Calu3 (cell line): ENCODE measurements around the gene LILRA1. TPM values are rescaled to one million over a fixed set of nuclear protein-coding genes. Genes with fewer than 3 reads are reported as not detected.
"Not testable (repeated sequence)": the region's sequence is repeated elsewhere in the genome, so short reads cannot be mapped to it uniquely, and the experiment has no call there.

Experiments used
- BruUV-seq: library from RNA; stranded (reverse); fragments of 400-500 nt; replicated peaks from 2 replicates; lab custom pipeline; 2021; lab: Mats Ljungman, UMichigan
- CTCF ChIA-PET: fragments of 300-600 bp; sonication (Branson Sonifier 250); formaldehyde crosslinking; loops from one replicate; lab custom pipeline; 2022; ENCODE audit warnings: antibody characterized with exemption; lab: Charles Lee
- DNase-seq: peaks from one replicate; pipeline ENCODE4 v3.0.0; 2022
- H3K27ac Mint-ChIP-seq: one replicate; pipeline ENCODE4 v1.8.0; 2022; ENCODE audit warnings: mixed read lengths; ENCODE audit not compliant: unreplicated experiment
- H3K27me3 Mint-ChIP-seq: one replicate; pipeline ENCODE4 v1.8.0; 2022; ENCODE audit warnings: mixed read lengths; ENCODE audit not compliant: unreplicated experiment
- H3K36me3 Mint-ChIP-seq: one replicate; pipeline ENCODE4 v1.8.0; 2022; ENCODE audit warnings: mild to moderate bottlenecking, moderate library complexity, mixed read lengths; ENCODE audit not compliant: insufficient read depth, unreplicated experiment
- H3K4me1 Mint-ChIP-seq: one replicate; pipeline ENCODE4 v1.8.0; 2022; ENCODE audit warnings: mild to moderate bottlenecking, low read depth, mixed read lengths; ENCODE audit not compliant: unreplicated experiment
- H3K4me3 Mint-ChIP-seq: one replicate; pipeline ENCODE4 v1.8.0; 2022; ENCODE audit warnings: mild to moderate bottlenecking, low read depth, moderate library complexity, mixed read lengths; ENCODE audit not compliant: unreplicated experiment
- H3K9me3 Mint-ChIP-seq: one replicate; pipeline ENCODE4 v1.8.0; 2022; ENCODE audit warnings: low read depth, mixed read lengths; ENCODE audit not compliant: unreplicated experiment
- CTCF ChIP-seq: fragments of 200-600 bp; IDR thresholded peaks from one replicate; pipeline ENCODE4 v1.8.0; 2022; ENCODE audit warnings: antibody characterized with exemption; ENCODE audit not compliant: unreplicated experiment
- intact Hi-C: fragments of 100-400 bp; cut with micrococcal nuclease; formaldehyde crosslinking; loops from one replicate; pipeline ENCODE4 v1.10.0; 2022; ENCODE audit not compliant: unreplicated experiment
- total RNA-seq: library from RNA; stranded (reverse); gene quantifications from 2 replicates; pipeline ENCODE4 v1.2.3, GENCODE V29; 2022

The LILRA1 gene
- total RNA-seq, 1 experiment from 2014 or later: not detected

- no peaks in the 10 kb centered on the region for H3K9me3 Mint-ChIP-seq
These were observed 45.3 kb downstream of the LILRA1 start for GRCh38 chr19:54638683-54639082.

GRCh38 chr19:54642953-54643352 is 49.5 kb downstream of the LILRA1 start:
- intact Hi-C loops, BruUV-seq, H3K9me3 Mint-ChIP-seq, H3K4me1 Mint-ChIP-seq, H3K36me3 Mint-ChIP-seq, DNase-seq, H3K4me3 Mint-ChIP-seq, H3K27ac Mint-ChIP-seq, CTCF ChIA-PET: not testable (repeated sequence)
- H3K27me3 Mint-ChIP-seq: peaks cover 73% of the 10 kb centered on the region

More at GRCh38 chr19:54638683-54639082, 45.3 kb downstream of the LILRA1 start:
- Mint-ChIP-seq H3K27ac (no peak overlapping the region), H3K4me1 (no peaks in the 10 kb centered on the region), H3K4me3 (no peak overlapping the region), H3K36me3 (no peaks in the 10 kb centered on the region), H3K27me3 (peaks cover 77% of the 10 kb centered on the region)
- no peak for TF ChIP-seq CTCF
- DNase-seq: no peak
- CTCF ChIA-PET: no interaction called here
- no TSS peak for BruUV-seq
- intact Hi-C loops: no loop called here

GRCh38 chr19:54643583-54643982 is 50.2 kb downstream of the LILRA1 start:
- CTCF ChIA-PET: interaction anchor here (0.6 kb wide), 1 partner anchor 164 kb away, joined by 3 read pairs; no protein-coding TSS in a partner anchor
- H3K9me3 Mint-ChIP-seq, H3K36me3 Mint-ChIP-seq, DNase-seq, H3K4me3 Mint-ChIP-seq, BruUV-seq, H3K4me1 Mint-ChIP-seq, intact Hi-C loops, H3K27ac Mint-ChIP-seq: not testable (repeated sequence)
- peaks cover 73% of the 10 kb centered on the region for H3K27me3 Mint-ChIP-seq

DNA sequence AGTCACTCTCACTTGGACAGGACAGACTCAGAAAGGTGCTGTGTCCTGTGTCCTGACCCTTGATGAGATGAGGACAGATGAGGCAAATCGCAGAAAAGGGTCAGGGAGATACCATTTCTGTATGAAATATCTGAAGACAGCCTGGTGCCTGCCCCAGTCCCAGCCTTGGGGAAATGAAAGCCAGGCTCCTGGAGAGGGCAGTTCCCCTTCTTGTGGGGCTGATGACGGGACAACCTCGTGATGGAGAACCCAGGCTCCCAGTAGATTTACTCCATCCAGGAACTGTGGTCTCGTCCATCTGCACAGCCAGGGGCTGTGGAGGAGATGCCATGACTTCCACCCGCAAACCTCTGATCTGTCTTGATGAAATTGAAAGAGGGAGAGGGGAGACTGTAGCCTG is 50.6 kb downstream of the LILRA1 start:
- no TSS peak for BruUV-seq
- CTCF ChIA-PET: interaction anchor here (0.6 kb wide), 1 partner anchor 165 kb away, joined by 3 read pairs; no protein-coding TSS in a partner anchor

GRCh38 chr19:54646331-54646841 is 53.0 kb downstream of the LILRA1 start:
- no peak for DNase-seq
- Mint-ChIP-seq H3K9me3 (no peaks in the 10 kb centered on the region), H3K4me3 (no peak overlapping the region), H3K27me3 (peaks cover 75% of the 10 kb centered on the region), H3K36me3 (no peaks in the 10 kb centered on the region), H3K4me1 (no peaks in the 10 kb centered on the region), H3K27ac (no peak overlapping the region)
- CTCF ChIA-PET: no interaction called here
- TF ChIP-seq CTCF: no peak
- no TSS peak for BruUV-seq
- intact Hi-C loops: no loop called here

More for the DNA sequence above, 50.6 kb downstream of the LILRA1 start:
- Mint-ChIP-seq H3K27ac (no peak overlapping the region), H3K27me3 (peaks cover 75% of the 10 kb centered on the region), H3K4me3 (no peak overlapping the region), H3K36me3 (no peaks in the 10 kb centered on the region), H3K9me3 (no peaks in the 10 kb centered on the region), H3K4me1 (no peaks in the 10 kb centered on the region)
- DNase-seq: no peak
- intact Hi-C loops: no loop called here
- no peak for TF ChIP-seq CTCF
